Endothelial cell of umbilical vein (primary cell): ENCODE measurements around the gene PRSS21.
A peak's percentile ranks its signal among the peaks of the same experiment; 100 is the strongest.

Experiments used
- JUN ChIP-seq: IDR thresholded peaks from 2 replicates; pipeline ENCODE4 v1.6.1; 2011; ENCODE audit warnings: borderline replicate concordance, low read depth; ENCODE audit not compliant: insufficient read length, insufficient read depth
- TF ChIP-seq, protein P1 (sequence below), 2 donors: IDR thresholded peaks; 1 replicate in 1 of 2; 2 replicates in 1 of 2; pipeline ENCODE4 v1.5.1; 2011; ENCODE audit warnings: low read length in 2 of 2, mild to moderate bottlenecking in 2 of 2, moderate library complexity in 2 of 2, control low read depth in 1 of 2, inconsistent platforms in 1 of 2, low read depth in 1 of 2; ENCODE audit not compliant: insufficient read depth in 1 of 2; ENCODE audit errors: extremely low read depth in 1 of 2

DNA sequence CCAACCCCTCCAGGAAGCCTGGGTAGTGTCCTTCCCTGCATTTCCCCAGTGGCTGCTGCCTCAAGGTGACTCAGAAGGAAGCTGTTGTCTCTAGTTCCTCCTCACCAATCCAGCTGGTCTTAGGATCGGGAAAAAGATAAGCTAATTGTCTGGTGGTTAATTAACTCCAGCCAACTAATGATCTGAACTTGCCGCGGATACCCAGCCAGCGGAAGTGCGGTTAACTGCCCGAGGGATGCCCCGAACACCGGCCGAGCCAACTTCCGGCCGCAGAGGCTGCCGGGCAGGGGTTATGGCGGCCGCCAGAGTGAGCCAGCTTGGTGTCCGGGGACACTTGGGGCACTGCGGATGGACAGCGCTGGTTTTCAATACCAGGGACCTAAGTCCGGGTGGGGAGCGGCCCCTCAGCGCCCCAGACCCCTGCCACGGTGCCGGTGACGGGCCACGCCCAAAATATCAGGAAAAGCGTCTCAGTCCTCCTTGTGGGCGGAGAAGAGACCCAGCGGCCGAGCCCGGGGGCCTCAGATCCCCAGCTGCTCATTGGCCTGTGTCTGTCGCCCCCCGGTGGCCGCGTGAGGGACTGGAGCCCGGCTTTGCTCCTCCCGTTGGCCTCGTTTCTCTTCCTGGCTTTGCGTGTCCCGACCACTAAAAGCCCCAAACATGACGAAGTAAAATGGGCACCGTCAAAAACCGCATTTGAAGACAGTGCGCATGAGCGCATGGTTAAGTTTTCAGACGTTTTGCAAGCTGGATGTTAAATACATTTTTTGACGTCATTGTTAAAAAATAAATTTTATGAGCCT is 51.2 kb downstream of the PRSS21 start:
- TF ChIP-seq, protein P1, sequence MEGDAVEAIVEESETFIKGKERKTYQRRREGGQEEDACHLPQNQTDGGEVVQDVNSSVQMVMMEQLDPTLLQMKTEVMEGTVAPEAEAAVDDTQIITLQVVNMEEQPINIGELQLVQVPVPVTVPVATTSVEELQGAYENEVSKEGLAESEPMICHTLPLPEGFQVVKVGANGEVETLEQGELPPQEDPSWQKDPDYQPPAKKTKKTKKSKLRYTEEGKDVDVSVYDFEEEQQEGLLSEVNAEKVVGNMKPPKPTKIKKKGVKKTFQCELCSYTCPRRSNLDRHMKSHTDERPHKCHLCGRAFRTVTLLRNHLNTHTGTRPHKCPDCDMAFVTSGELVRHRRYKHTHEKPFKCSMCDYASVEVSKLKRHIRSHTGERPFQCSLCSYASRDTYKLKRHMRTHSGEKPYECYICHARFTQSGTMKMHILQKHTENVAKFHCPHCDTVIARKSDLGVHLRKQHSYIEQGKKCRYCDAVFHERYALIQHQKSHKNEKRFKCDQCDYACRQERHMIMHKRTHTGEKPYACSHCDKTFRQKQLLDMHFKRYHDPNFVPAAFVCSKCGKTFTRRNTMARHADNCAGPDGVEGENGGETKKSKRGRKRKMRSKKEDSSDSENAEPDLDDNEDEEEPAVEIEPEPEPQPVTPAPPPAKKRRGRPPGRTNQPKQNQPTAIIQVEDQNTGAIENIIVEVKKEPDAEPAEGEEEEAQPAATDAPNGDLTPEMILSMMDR (IDR thresholded peaks at IDR 0.05; ENCODE audit: extremely low read depth in 1 of 2, insufficient read depth in 1 of 2, low read depth in 1 of 2, low read length in 2 of 2), result peak; percentile 99
- no peak for TF ChIP-seq JUN
